B cell (primary cell): ENCODE results near the gene SPRR5. TPM values are rescaled to one million over a fixed set of nuclear protein-coding genes. Genes with fewer than 3 reads are reported as not detected.

Experiments
- ATAC-seq: fragments of 200-7000 bp; cut with Tn5 transposase; one replicate; pipeline ENCODE4 v1.10.0; 2021; ENCODE audit warnings: low read depth, mild to moderate bottlenecking, moderate number of reproducible peaks, moderate library complexity
- CTCF ChIA-PET: fragments of 350-600 bp; sonication (Branson Sonifier 250); formaldehyde crosslinking; loops from one replicate; lab custom pipeline; 2021; ENCODE audit warnings: antibody characterized with exemption, inconsistent platforms; lab: Charles Lee
- POLR2A ChIA-PET: fragments of 350-600 bp; sonication (Branson Sonifier 250); formaldehyde crosslinking; loops from one replicate; lab custom pipeline; 2021; ENCODE audit warnings: antibody characterized with exemption; lab: Charles Lee
- DNase-seq: peaks from one replicate; pipeline ENCODE4 v3.0.0; 2013
- H2AFZ ChIP-seq: 2 replicates; pipeline ENCODE4 v1.6.1; 2012; ENCODE audit warnings: mild to moderate bottlenecking, low read depth, low read length; ENCODE audit not compliant: insufficient read depth, poor library complexity, severe bottlenecking
- H3K27ac ChIP-seq, 2 donors: 1 replicate in 1 of 2; 2 replicates in 1 of 2; pipeline ENCODE4 v1.5.1; 2012 to 2013; ENCODE audit warnings: low read length in 2 of 2, mild to moderate bottlenecking in 2 of 2, moderate library complexity in 1 of 2
- H3K27me3 ChIP-seq, 4 experiments: fragments of 200-600 bp in 1 of 4; sonication (generic) in 1 of 4; replicated peaks in 1 of 4; 1 replicate in 2 of 4; 2 replicates in 2 of 4; pipeline versions ENCODE4 v1.6.1 to v1.7.0; 2013 to 2016; ENCODE audit warnings: low read length in 3 of 4, mild to moderate bottlenecking in 2 of 4, mixed read lengths in 1 of 4, moderate library complexity in 1 of 4; ENCODE audit not compliant: insufficient read depth in 4 of 4, control insufficient read depth in 3 of 4; ENCODE audit errors: control extremely low read depth in 1 of 4
- H3K36me3 ChIP-seq, 2 experiments: replicated peaks in 1 of 2; 1 replicate in 1 of 2; 2 replicates in 1 of 2; pipeline versions ENCODE4 v1.6.1 to v1.7.1; 2013; ENCODE audit warnings: low read length in 1 of 2; ENCODE audit not compliant: insufficient read depth in 2 of 2, control insufficient read depth in 1 of 2; ENCODE audit errors: control extremely low read depth in 1 of 2, extremely low read depth in 1 of 2
- H3K4me1 ChIP-seq, 2 donors: fragments of 200-600 bp in 1 of 2; sonication (generic) in 1 of 2; 1 replicate in 1 of 2; 2 replicates in 1 of 2; pipeline versions ENCODE4 v1.5.1 to v1.6.1; 2013 to 2017; ENCODE audit warnings: low read length in 2 of 2; ENCODE audit not compliant: control insufficient read depth in 2 of 2, insufficient read depth in 2 of 2
- H3K4me2 ChIP-seq: replicated peaks from 2 replicates; pipeline ENCODE3; 2012; ENCODE audit warnings: mild to moderate bottlenecking, low read depth, low read length; ENCODE audit not compliant: poor library complexity, severe bottlenecking
- H3K4me3 ChIP-seq, 5 experiments: fragments of 200-600 bp in 1 of 5; sonication (generic) in 1 of 5; 1 replicate in 3 of 5; 2 replicates in 2 of 5; pipeline versions ENCODE4 v1.5.1 to v1.7.0; 2011 to 2016; ENCODE audit warnings: low read length in 4 of 5, mild to moderate bottlenecking in 4 of 5, low read depth in 2 of 5, control low read depth in 1 of 5, moderate library complexity in 1 of 5; ENCODE audit not compliant: insufficient read depth in 1 of 5; ENCODE audit errors: control extremely low read depth in 1 of 5, extremely low read depth in 1 of 5
- H3K79me2 ChIP-seq: fragments of 200-600 bp; sonication (generic); one replicate; pipeline ENCODE4 v1.6.0; 2016; ENCODE audit warnings: low read length; ENCODE audit not compliant: control insufficient read depth, insufficient read depth
- H3K9ac ChIP-seq: fragments of 200-600 bp; sonication (generic); 2 replicates; pipeline ENCODE4 v1.6.1; 2017; ENCODE audit warnings: mild to moderate bottlenecking, low read length, moderate library complexity
- H3K9me3 ChIP-seq, 3 donors: one replicate each; pipeline versions ENCODE4 v1.6.1 to v1.7.1; 2013; ENCODE audit warnings: low read length in 2 of 3; ENCODE audit not compliant: control insufficient read depth in 2 of 3, insufficient read depth in 1 of 3; ENCODE audit errors: control extremely low read depth in 1 of 3
- H4K20me1 ChIP-seq: 2 replicates; pipeline ENCODE4 v1.6.0; 2012; ENCODE audit warnings: mild to moderate bottlenecking, low read length; ENCODE audit not compliant: insufficient read depth, control insufficient read depth, poor library complexity, severe bottlenecking
- H3K27ac Mint-ChIP-seq: one replicate; pipeline ENCODE4 v1.8.0; 2021; ENCODE audit warnings: mixed read lengths
- H3K27me3 Mint-ChIP-seq: one replicate; pipeline ENCODE4 v1.8.0; 2021; ENCODE audit warnings: mixed read lengths
- H3K4me1 Mint-ChIP-seq: one replicate; pipeline ENCODE4 v1.8.0; 2021; ENCODE audit warnings: mixed read lengths
- H3K4me3 Mint-ChIP-seq: one replicate; pipeline ENCODE4 v1.8.0; 2021; ENCODE audit warnings: mixed read lengths
- H3K9me3 Mint-ChIP-seq: one replicate; pipeline ENCODE4 v1.8.0; 2022; ENCODE audit warnings: mixed read lengths; ENCODE audit not compliant: insufficient read depth
- EZH2 ChIP-seq: IDR thresholded peaks from 2 replicates; pipeline ENCODE4 v1.6.1; 2012; ENCODE audit warnings: borderline replicate concordance, low read depth, mild to moderate bottlenecking, moderate library complexity, low read length; ENCODE audit not compliant: insufficient read depth, poor library complexity, severe bottlenecking
- WGBS: methylation state at CpG from one replicate; pipeline ENCODE4 v1.1.5; 2013; ENCODE audit warnings: missing lambda C conversion rate; ENCODE audit not compliant: insufficient coverage; 5-methylcytosine and 5-hydroxymethylcytosine counted together
- intact Hi-C: fragments of 100-400 bp; cut with micrococcal nuclease; formaldehyde crosslinking; loops from one replicate; pipeline ENCODE4 v1.10.0; 2022
- polyA plus RNA-seq: library from polyadenylated mRNA; depleted of rRNA; stranded (reverse); fragments of >200 nt; gene quantifications from 2 replicates; pipeline ENCODE4 v1.2.3, GENCODE V29; 2012
- total RNA-seq, 2 donors: library from RNA; stranded (reverse); fragments of 120-200 nt in 1 of 2; gene quantifications; 1 replicate in 1 of 2; 2 replicates in 1 of 2; pipeline versions ENCODE4 v1.2.3 to v1.2.4, GENCODE V29; 2013 to 2022
- TF ChIP-seq, protein P1 (sequence below): fragments of 200-600 bp; IDR thresholded peaks from one replicate; pipeline ENCODE4 v1.8.0; 2022; ENCODE audit warnings: antibody characterized with exemption, mild to moderate bottlenecking

Gene SPRR5
- total and polyA plus RNA-seq, 2 donors (not counting 1 experiment from before 2014, with no cell fraction given) = not detected

DNA sequence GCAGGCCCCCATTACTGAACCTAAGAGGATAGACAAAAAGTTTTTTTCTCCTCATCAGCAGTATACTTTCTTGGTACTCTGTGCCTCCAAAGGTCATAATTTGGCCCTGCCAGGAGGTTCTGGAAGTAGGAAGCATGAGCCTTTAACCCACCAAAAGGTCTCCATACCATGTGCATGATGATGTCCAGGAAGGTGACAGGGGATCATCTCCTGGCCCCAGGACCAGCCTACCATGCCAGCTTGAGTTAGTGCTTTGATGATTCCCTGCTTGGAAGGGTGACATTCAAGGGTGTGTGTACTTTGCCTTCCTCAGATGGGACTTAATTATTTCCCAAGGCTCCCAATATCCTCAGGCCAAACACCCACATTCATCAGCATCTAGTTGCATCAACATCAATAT, 30.6 kb downstream of the SPRR5 start:
- no peaks in the 10 kb centered on the region for H3K4me1 ChIP-seq
- intact Hi-C loops = no loop called here
- Mint-ChIP-seq H3K27me3 (peaks cover 36% of the 10 kb centered on the region), H3K9me3 (no peaks in the 10 kb centered on the region), H3K27ac (no peak overlapping the region), H3K4me1 (no peaks in the 10 kb centered on the region), H3K4me3 (no peak overlapping the region)
- H3K36me3 ChIP-seq = no peaks in the 10 kb centered on the region
- H3K9me3 ChIP-seq = peaks cover 0 to 1% (median 0%) of the 10 kb centered on the region in 3 donors
- no peak overlapping the region for H3K27ac ChIP-seq
- TF ChIP-seq, protein P1, sequence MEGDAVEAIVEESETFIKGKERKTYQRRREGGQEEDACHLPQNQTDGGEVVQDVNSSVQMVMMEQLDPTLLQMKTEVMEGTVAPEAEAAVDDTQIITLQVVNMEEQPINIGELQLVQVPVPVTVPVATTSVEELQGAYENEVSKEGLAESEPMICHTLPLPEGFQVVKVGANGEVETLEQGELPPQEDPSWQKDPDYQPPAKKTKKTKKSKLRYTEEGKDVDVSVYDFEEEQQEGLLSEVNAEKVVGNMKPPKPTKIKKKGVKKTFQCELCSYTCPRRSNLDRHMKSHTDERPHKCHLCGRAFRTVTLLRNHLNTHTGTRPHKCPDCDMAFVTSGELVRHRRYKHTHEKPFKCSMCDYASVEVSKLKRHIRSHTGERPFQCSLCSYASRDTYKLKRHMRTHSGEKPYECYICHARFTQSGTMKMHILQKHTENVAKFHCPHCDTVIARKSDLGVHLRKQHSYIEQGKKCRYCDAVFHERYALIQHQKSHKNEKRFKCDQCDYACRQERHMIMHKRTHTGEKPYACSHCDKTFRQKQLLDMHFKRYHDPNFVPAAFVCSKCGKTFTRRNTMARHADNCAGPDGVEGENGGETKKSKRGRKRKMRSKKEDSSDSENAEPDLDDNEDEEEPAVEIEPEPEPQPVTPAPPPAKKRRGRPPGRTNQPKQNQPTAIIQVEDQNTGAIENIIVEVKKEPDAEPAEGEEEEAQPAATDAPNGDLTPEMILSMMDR = no peak
- TF ChIP-seq EZH2 = no peak
- no peak overlapping the region for H3K4me3 ChIP-seq
- H4K20me1 ChIP-seq = no peaks in the 10 kb centered on the region
- H3K4me2 ChIP-seq = no peak overlapping the region
- peaks cover 0 to 19% (median 3%) of the 10 kb centered on the region in 4 experiments for H3K27me3 ChIP-seq
- H2AFZ ChIP-seq = no peak overlapping the region
- H3K79me2 ChIP-seq = no peaks in the 10 kb centered on the region
- POLR2A ChIA-PET = no interaction called here
- CTCF ChIA-PET = no interaction called here
- H3K9ac ChIP-seq = no peak overlapping the region
- ATAC-seq (no peak), DNase-seq (no peak)

DNA sequence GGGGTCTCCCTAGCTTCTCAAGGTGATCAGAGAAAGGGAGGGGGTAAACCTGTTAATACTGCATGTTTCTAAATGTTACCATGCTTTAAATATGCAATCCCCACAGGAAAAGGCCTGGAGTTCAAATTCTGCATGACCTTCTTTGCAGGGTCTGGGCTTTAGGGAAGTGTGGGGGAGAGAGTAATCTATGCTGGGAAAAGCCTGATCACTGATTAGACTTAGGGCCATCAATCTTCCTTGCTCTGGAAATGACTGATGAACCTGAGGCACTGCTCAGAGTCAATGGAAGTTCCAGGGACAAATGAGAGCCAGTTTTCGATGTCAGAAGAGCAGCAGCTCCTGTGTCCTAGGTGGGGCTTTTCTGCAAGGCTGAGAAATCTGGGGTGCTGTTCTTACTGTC, 33.7 kb downstream of the SPRR5 start:
- peaks cover 0 to 19% (median 4%) of the 10 kb centered on the region in 4 experiments for H3K27me3 ChIP-seq
- H4K20me1 ChIP-seq = no peaks in the 10 kb centered on the region
- ATAC-seq (no peak), DNase-seq (no peak)
- no peak overlapping the region for H3K9ac ChIP-seq
- TF ChIP-seq EZH2 = no peak
- TF ChIP-seq, protein P1 = no peak
- Mint-ChIP-seq H3K27ac (no peak overlapping the region), H3K9me3 (no peaks in the 10 kb centered on the region), H3K4me3 (no peak overlapping the region), H3K4me1 (no peaks in the 10 kb centered on the region), H3K27me3 (peaks cover 47% of the 10 kb centered on the region)
- H3K27ac ChIP-seq = no peak overlapping the region
- intact Hi-C loops = no loop called here
- H3K4me1 ChIP-seq = no peaks in the 10 kb centered on the region
- POLR2A ChIA-PET = no interaction called here
- H2AFZ ChIP-seq = no peak overlapping the region
- CTCF ChIA-PET = no interaction called here
- peaks cover 0 to 1% (median 0%) of the 10 kb centered on the region in 3 donors for H3K9me3 ChIP-seq
- WGBS = 71% methylated on average over 1 of the region's 1 CpG
- no peak overlapping the region for H3K4me2 ChIP-seq
- no peaks in the 10 kb centered on the region for H3K36me3 ChIP-seq
- H3K4me3 ChIP-seq = no peak overlapping the region
- H3K79me2 ChIP-seq = no peaks in the 10 kb centered on the region
